Neural progenitor cell (in vitro differentiated cells): Measurements from ENCODE around the gene AGPAT1. TPM values are rescaled to one million over a fixed set of nuclear protein-coding genes. Genes with fewer than 3 reads are reported as not detected.

Experiments
- DNase-seq: peaks from one replicate; pipeline ENCODE4 v3.0.0-alpha.2; 2016; ENCODE audit warnings: low spot score
- H2AFZ ChIP-seq: fragments of 200-600 bp; sonication (generic); replicated peaks from 2 replicates; pipeline ENCODE4 v1.6.1; 2016; ENCODE audit warnings: antibody characterized with exemption
- H3F3A ChIP-seq: fragments of 200-600 bp; sonication (generic); 2 replicates; pipeline ENCODE4 v1.6.1; 2016; ENCODE audit warnings: antibody characterized with exemption, low read depth
- H3K27ac ChIP-seq: fragments of 200-600 bp; sonication (generic); 2 replicates; pipeline ENCODE4 v1.5.1; 2016; ENCODE audit warnings: mild to moderate bottlenecking
- H3K27me3 ChIP-seq: fragments of 200-600 bp; sonication (generic); 2 replicates; pipeline ENCODE4 v1.6.1; 2016; ENCODE audit warnings: mild to moderate bottlenecking, moderate library complexity
- H3K36me3 ChIP-seq: fragments of 200-600 bp; sonication (generic); 2 replicates; pipeline ENCODE4 v1.5.1; 2016
- H3K4me1 ChIP-seq: fragments of 200-600 bp; sonication (generic); 2 replicates; pipeline ENCODE4 v1.6.1; 2016; ENCODE audit warnings: mixed run types
- H3K4me2 ChIP-seq: fragments of 200-600 bp; sonication (generic); 2 replicates; pipeline ENCODE4 v1.6.1; 2016
- H3K4me3 ChIP-seq: fragments of 200-600 bp; sonication (generic); 2 replicates; pipeline ENCODE4 v1.5.1; 2016
- H3K79me2 ChIP-seq: fragments of 200-600 bp; sonication (generic); 2 replicates; pipeline ENCODE4 v1.6.1; 2016; ENCODE audit warnings: low read depth
- H3K9ac ChIP-seq: fragments of 200-600 bp; sonication (generic); 2 replicates; pipeline ENCODE4 v1.6.1; 2016
- H3K9me3 ChIP-seq: fragments of 200-600 bp; sonication (generic); 2 replicates; pipeline ENCODE4 v1.5.1; 2016; ENCODE audit warnings: low read depth
- H4K20me1 ChIP-seq: fragments of 200-600 bp; sonication (generic); 2 replicates; pipeline ENCODE4 v1.6.1; 2016; ENCODE audit warnings: low read depth
- H3K27ac Mint-ChIP-seq: 3 replicates; pipeline ENCODE4 v1.8.0; 2021; ENCODE audit warnings: mixed read lengths
- H3K27me3 Mint-ChIP-seq: 2 replicates; pipeline ENCODE4 v1.8.0; 2022; ENCODE audit warnings: low read depth, mild to moderate bottlenecking, inconsistent platforms, moderate library complexity, mixed read lengths; ENCODE audit not compliant: insufficient read depth
- H3K36me3 Mint-ChIP-seq: 3 replicates; pipeline ENCODE4 v1.8.0; 2021; ENCODE audit warnings: mixed read lengths
- H3K4me1 Mint-ChIP-seq: 3 replicates; pipeline ENCODE4 v1.8.0; 2021; ENCODE audit warnings: mixed read lengths
- H3K4me3 Mint-ChIP-seq: 3 replicates; pipeline ENCODE4 v1.8.0; 2021; ENCODE audit warnings: mild to moderate bottlenecking, moderate library complexity, mixed read lengths
- H3K9me3 Mint-ChIP-seq: 3 replicates; pipeline ENCODE4 v1.8.0; 2020; ENCODE audit warnings: mixed read lengths
- EZH2 ChIP-seq: fragments of 200-600 bp; sonication (generic); IDR thresholded peaks from 2 replicates; pipeline ENCODE4 v1.6.1; 2017; ENCODE audit warnings: antibody characterized with exemption, mild to moderate bottlenecking, moderate library complexity
- EZH2phosphoT487 ChIP-seq: fragments of 200-600 bp; sonication (generic); IDR thresholded peaks from 2 replicates; pipeline ENCODE4 v1.6.1; 2017; ENCODE audit warnings: antibody characterized with exemption
- total RNA-seq: library from RNA; depleted of rRNA; stranded (reverse); fragments of >200 nt; gene quantifications from 2 replicates; pipeline ENCODE4 v1.2.3, GENCODE V29; 2015; ENCODE audit warnings: low replicate concordance
- TF ChIP-seq, protein P1 (sequence below): fragments of 200-600 bp; sonication (generic); IDR thresholded peaks from 2 replicates; pipeline ENCODE4 v1.5.1; 2017; ENCODE audit warnings: antibody characterized with exemption, mild to moderate bottlenecking

The AGPAT1 gene
- total RNA-seq, 1 donor from 2014 or later, result 46.9 TPM

DNA sequence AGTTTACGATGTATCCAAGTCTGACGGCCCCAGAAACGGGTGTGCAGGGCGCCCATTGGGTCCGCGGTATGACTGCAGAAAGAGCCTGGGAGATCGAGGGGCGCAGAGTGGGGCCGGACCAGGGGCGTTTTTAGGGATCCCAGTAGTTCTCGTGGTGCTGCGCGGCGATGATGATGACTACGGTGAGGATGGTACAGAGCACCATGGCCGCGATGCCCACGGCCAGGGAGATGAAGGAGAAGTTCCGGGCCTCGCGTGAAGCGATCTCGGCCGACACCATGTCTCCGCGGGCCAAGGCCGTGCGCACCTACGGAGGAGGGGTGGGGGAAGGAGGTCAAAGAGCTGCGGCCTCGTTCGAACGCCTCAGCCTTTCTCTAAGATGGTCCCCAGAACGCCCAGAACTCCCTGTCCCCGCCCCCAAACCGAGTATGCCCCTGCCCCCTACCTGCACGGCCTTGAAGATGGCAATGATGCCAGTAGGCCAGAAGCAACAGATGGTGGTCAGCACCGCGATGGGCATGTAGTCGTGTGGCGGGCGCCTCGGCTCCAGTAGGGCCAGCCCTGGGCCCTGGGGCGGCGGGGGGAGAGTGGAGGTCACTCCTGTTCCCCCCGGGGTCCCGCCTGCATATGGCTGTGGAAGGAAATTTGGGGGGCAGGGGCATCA, 26.7 kb downstream of the AGPAT1 start:
- H3K4me3 Mint-ChIP-seq, result no peak overlapping the region
- Histone ChIP-seq H3K79me2 (no peaks in the 10 kb centered on the region), H3K4me2 (peak overlapping the region; percentile 41), H3K4me1 (peaks cover 18% of the 10 kb centered on the region), H3K9ac (no peak overlapping the region), H3K27me3 (peaks cover 61% of the 10 kb centered on the region), H3K36me3 (no peaks in the 10 kb centered on the region), H4K20me1 (no peaks in the 10 kb centered on the region), H3K27ac (no peak overlapping the region), H3K9me3 (no peaks in the 10 kb centered on the region), H3K4me3 (peak overlapping the region; percentile 34), H3F3A (peaks cover 18% of the 10 kb centered on the region), H2AFZ (no peak overlapping the region)
- peaks cover 44% of the 10 kb centered on the region for H3K4me1 Mint-ChIP-seq
- no peaks in the 10 kb centered on the region for H3K9me3 Mint-ChIP-seq
- TF ChIP-seq, protein P1, sequence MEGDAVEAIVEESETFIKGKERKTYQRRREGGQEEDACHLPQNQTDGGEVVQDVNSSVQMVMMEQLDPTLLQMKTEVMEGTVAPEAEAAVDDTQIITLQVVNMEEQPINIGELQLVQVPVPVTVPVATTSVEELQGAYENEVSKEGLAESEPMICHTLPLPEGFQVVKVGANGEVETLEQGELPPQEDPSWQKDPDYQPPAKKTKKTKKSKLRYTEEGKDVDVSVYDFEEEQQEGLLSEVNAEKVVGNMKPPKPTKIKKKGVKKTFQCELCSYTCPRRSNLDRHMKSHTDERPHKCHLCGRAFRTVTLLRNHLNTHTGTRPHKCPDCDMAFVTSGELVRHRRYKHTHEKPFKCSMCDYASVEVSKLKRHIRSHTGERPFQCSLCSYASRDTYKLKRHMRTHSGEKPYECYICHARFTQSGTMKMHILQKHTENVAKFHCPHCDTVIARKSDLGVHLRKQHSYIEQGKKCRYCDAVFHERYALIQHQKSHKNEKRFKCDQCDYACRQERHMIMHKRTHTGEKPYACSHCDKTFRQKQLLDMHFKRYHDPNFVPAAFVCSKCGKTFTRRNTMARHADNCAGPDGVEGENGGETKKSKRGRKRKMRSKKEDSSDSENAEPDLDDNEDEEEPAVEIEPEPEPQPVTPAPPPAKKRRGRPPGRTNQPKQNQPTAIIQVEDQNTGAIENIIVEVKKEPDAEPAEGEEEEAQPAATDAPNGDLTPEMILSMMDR, result no peak
- no peak for TF ChIP-seq EZH2
- no peak for TF ChIP-seq EZH2phosphoT487
- H3K27me3 Mint-ChIP-seq, result peaks cover 10% of the 10 kb centered on the region
- H3K27ac Mint-ChIP-seq, result no peak overlapping the region
- no peak for DNase-seq
- peaks cover 19% of the 10 kb centered on the region for H3K36me3 Mint-ChIP-seq

DNA sequence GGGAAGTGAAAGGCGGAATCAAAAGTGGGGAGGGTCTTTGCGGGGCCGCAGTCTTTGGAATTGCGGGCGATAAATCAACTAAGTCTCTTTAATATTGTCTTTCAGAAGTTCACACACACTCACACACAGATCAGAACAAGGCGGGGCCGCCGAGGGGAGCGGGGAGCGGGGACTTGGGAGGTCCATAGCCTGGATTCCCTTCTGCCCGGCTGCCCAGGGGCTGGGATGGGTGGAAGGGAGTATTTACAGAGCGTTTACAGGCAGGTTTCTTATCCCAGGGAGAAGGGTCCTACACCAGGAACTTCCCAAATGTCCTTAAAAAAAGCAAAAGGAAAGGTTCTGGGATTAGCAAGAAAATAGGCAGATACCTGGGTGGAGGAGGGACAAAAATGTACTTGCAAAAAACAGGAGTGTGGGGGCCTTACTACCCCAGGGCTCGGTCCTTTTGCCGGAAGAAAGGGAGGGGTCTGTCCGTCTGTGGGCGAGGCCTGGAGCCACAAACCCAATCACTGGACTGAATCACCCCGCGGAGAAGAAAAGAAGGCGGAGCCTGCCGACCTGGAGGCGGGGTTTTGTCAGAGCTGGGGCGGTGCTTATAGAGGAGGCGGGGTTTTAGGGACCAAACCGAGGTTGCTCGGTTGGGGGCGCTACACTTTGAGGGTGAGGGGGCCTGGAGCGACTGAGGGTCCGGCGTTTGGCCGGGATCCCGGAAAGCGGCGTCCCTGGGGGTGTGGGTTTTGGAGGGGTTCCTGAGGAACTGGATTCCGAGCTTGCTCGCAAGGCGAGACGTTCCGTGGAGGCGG, 27.4 kb downstream of the AGPAT1 start:
- TF ChIP-seq EZH2 (no peak), EZH2phosphoT487 (no peak)
- TF ChIP-seq, protein P1, result peak; percentile 39
- Mint-ChIP-seq H3K36me3 (peaks cover 19% of the 10 kb centered on the region), H3K27me3 (peaks cover 10% of the 10 kb centered on the region), H3K27ac (peak overlapping the region; percentile 40), H3K4me1 (peaks cover 42% of the 10 kb centered on the region), H3K4me3 (peak overlapping the region; percentile 33), H3K9me3 (no peaks in the 10 kb centered on the region)
- Histone ChIP-seq H3K27me3 (peaks cover 61% of the 10 kb centered on the region), H3K27ac (no peak overlapping the region), H4K20me1 (no peaks in the 10 kb centered on the region), H3K4me3 (peak overlapping the region; percentile 34), H3K9ac (no peak overlapping the region), H2AFZ (no peak overlapping the region), H3K4me1 (peaks cover 18% of the 10 kb centered on the region), H3F3A (peaks cover 18% of the 10 kb centered on the region), H3K4me2 (peak overlapping the region; percentile 41), H3K9me3 (no peaks in the 10 kb centered on the region), H3K36me3 (no peaks in the 10 kb centered on the region), H3K79me2 (no peaks in the 10 kb centered on the region)
- peak; percentile 70 for DNase-seq

DNA sequence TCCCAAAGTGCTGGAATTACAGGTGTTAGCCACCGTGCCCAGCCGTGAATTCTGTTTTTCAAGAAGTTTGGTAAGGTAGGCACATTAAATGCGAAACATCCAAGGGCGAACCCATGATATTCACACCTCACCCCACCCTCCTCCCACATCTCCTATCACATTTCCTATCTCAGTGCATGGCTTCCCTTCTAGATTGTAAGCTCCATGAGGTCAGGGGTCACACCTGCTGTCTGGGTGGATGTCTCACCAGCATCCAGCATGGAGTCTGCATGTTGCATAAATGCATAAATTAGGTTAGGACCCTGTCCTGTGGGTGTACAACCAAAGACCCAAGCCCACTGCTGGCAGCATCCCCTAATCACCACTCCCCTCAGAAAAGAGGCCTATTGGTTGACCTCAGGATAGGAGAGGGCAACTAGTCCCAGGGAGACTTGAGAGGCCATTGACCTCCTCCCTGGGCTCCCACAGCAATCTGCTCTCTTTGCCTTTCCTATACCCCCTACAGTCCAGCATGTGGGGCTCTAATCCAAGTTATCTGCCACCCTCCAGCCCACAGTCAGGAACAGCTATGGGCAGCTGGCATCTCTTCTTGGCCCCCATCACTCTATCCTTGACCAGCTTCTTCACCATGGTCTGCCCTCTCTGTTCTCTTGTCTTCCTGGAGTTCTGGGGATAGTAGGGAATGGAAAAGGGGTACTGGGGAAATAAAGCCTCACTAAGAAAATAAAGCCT, 28.3 kb downstream of the AGPAT1 start:
- Histone ChIP-seq H4K20me1 (no peaks in the 10 kb centered on the region), H3K4me2 (peak overlapping the region; percentile 41), H3K9ac (no peak overlapping the region), H3K4me3 (no peak overlapping the region), H3F3A (peaks cover 18% of the 10 kb centered on the region), H3K4me1 (peaks cover 11% of the 10 kb centered on the region), H3K27ac (no peak overlapping the region), H3K79me2 (no peaks in the 10 kb centered on the region), H3K9me3 (no peaks in the 10 kb centered on the region), H3K27me3 (peaks cover 55% of the 10 kb centered on the region), H2AFZ (no peak overlapping the region), H3K36me3 (no peaks in the 10 kb centered on the region)
- Mint-ChIP-seq H3K4me1 (peaks cover 34% of the 10 kb centered on the region), H3K36me3 (peaks cover 19% of the 10 kb centered on the region), H3K9me3 (no peaks in the 10 kb centered on the region), H3K4me3 (no peak overlapping the region), H3K27me3 (peaks cover 5% of the 10 kb centered on the region), H3K27ac (peak overlapping the region; percentile 40)
- TF ChIP-seq, protein P1, result no peak
- TF ChIP-seq EZH2phosphoT487, result no peak
- no peak for TF ChIP-seq EZH2
- no peak for DNase-seq
